Measurements from ENCODE around the gene GBE1.

DNA sequence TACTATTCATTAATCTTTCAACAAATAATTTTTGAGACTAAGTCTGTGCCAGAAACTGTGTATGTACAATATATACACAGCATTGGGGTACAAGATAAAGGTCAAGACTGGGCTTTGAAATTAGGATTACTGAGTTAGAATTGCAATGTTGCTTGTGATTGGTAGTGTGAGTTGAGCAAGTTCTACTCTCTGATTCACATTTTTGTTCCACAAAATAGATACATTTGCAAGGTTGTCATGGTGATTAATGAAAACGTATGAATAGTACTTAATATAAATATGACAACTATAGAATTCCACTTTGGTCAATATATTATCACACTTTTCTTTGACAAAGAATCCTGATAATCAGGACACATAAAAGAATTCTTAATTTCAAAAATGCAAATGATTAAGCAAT, 314.6 kb downstream of the GBE1 start:
- TF ChIP-seq, protein P1, sequence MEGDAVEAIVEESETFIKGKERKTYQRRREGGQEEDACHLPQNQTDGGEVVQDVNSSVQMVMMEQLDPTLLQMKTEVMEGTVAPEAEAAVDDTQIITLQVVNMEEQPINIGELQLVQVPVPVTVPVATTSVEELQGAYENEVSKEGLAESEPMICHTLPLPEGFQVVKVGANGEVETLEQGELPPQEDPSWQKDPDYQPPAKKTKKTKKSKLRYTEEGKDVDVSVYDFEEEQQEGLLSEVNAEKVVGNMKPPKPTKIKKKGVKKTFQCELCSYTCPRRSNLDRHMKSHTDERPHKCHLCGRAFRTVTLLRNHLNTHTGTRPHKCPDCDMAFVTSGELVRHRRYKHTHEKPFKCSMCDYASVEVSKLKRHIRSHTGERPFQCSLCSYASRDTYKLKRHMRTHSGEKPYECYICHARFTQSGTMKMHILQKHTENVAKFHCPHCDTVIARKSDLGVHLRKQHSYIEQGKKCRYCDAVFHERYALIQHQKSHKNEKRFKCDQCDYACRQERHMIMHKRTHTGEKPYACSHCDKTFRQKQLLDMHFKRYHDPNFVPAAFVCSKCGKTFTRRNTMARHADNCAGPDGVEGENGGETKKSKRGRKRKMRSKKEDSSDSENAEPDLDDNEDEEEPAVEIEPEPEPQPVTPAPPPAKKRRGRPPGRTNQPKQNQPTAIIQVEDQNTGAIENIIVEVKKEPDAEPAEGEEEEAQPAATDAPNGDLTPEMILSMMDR (IDR thresholded peaks at IDR 0.05) = no peak
- TF ChIP-seq POLR2A (IDR thresholded peaks at IDR 0.05) (no peak), EP300 (IDR thresholded peaks at IDR 0.05) (no peak)

Measured in sigmoid colon (tissue), 4 donors.